CD4-positive, CD25-positive, alpha-beta regulatory T cell (primary cell): ENCODE measurements around the gene KCNN3. TPM values are rescaled to one million over a fixed set of nuclear protein-coding genes. Genes with fewer than 3 reads are reported as not detected.

Experiments used
- ATAC-seq, 2 donors: fragments of 150-1000 bp; cut with Tn5 transposase; one replicate each; pipeline ENCODE4 v1.10.0; 2021; ENCODE audit warnings: low read depth in 2 of 2, moderate number of reproducible peaks in 2 of 2, moderate library complexity in 1 of 2
- DNase-seq, 3 donors: peaks; one replicate each; pipeline versions ENCODE4 v3.0.0 to v3.0.0-alpha.2; 2012 to 2022; ENCODE audit warnings: mixed read lengths in 1 of 3
- H3K27ac ChIP-seq: one replicate; pipeline ENCODE4 v1.7.0; 2013; ENCODE audit warnings: mild to moderate bottlenecking, low read length; ENCODE audit not compliant: insufficient read depth, poor library complexity, severe bottlenecking
- H3K27me3 ChIP-seq: one replicate; pipeline ENCODE4 v1.7.0; 2013; ENCODE audit warnings: low read length; ENCODE audit not compliant: control insufficient read depth, insufficient read depth
- H3K36me3 ChIP-seq: one replicate; pipeline ENCODE4 v1.7.0; 2013; ENCODE audit warnings: mild to moderate bottlenecking, low read length, moderate library complexity; ENCODE audit not compliant: control insufficient read depth, insufficient read depth
- H3K4me1 ChIP-seq: 2 replicates; pipeline ENCODE4 v1.7.0; 2013; ENCODE audit warnings: mild to moderate bottlenecking, low read length; ENCODE audit not compliant: insufficient read depth, control insufficient read depth, poor library complexity, severe bottlenecking
- H3K4me3 ChIP-seq: one replicate; pipeline ENCODE4 v1.7.0; 2013; ENCODE audit warnings: low read depth, mild to moderate bottlenecking, low read length, moderate library complexity
- H3K9me3 ChIP-seq, 2 experiments: 1 replicate in 1 of 2; 2 replicates in 1 of 2; pipeline ENCODE4 v1.7.0; 2013; ENCODE audit warnings: low read length in 2 of 2, mild to moderate bottlenecking in 1 of 2, moderate library complexity in 1 of 2; ENCODE audit not compliant: control insufficient read depth in 2 of 2
- H3K27ac Mint-ChIP-seq, 3 donors: one replicate each; pipeline ENCODE4 v1.8.0; 2020 to 2022; ENCODE audit warnings: mild to moderate bottlenecking in 3 of 3, mixed read lengths in 3 of 3, moderate library complexity in 2 of 3
- H3K27me3 Mint-ChIP-seq: one replicate; pipeline ENCODE4 v1.8.0; 2022; ENCODE audit warnings: mild to moderate bottlenecking, mixed read lengths
- H3K36me3 Mint-ChIP-seq: one replicate; pipeline ENCODE4 v1.8.0; 2020; ENCODE audit warnings: mixed read lengths
- H3K4me1 Mint-ChIP-seq, 4 donors: one replicate each; pipeline ENCODE4 v1.8.0; 2020 to 2022; ENCODE audit warnings: mixed read lengths in 4 of 4, mild to moderate bottlenecking in 1 of 4
- H3K4me3 Mint-ChIP-seq, 4 donors: one replicate each; pipeline ENCODE4 v1.8.0; 2020 to 2022; ENCODE audit warnings: mild to moderate bottlenecking in 4 of 4, mixed read lengths in 4 of 4, moderate library complexity in 3 of 4
- H3K9me3 Mint-ChIP-seq, 7 donors: one replicate each; pipeline ENCODE4 v1.8.0; 2020 to 2022; ENCODE audit warnings: mixed read lengths in 7 of 7, mild to moderate bottlenecking in 3 of 7, moderate library complexity in 2 of 7
- polyA plus RNA-seq, 4 donors: library from polyadenylated mRNA; unstranded; fragments of 300-500 nt; fragmentation: Illumina TruSeq; gene quantifications; one replicate each; pipeline ENCODE4 v1.2.3, GENCODE V29; 2021
- total RNA-seq: library from RNA; stranded (reverse); gene quantifications from one replicate; pipeline ENCODE4 v1.2.3, GENCODE V29; 2022

Gene KCNN3
- total and polyA plus RNA-seq, 5 donors from 2014 or later = 0.30 TPM; not detected in 4

DNA sequence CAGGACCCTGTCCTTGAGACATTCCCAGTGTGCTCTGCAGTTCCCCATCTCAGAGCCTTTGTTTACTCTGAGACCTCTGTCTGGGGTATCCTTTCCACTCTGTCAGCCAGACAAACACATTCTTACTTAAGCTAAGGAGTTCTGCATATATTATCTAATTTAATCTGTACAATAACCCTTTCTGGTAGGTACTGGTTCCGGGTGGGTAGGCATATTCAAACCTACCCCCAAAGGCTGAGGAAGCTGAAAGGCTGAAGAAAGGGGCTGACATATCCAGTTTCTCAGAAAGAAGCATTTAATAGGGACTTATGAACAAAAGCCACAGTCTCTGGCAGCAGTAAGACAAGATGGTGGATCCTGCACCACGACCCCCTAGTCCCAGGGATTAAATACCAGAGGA, 53.1 kb downstream of the KCNN3 start:
- Mint-ChIP-seq H3K27ac (no peak overlapping the region), H3K4me3 (no peak overlapping the region), H3K36me3 (no peaks in the 10 kb centered on the region), H3K9me3 (no peaks in the 10 kb centered on the region), H3K27me3 (no peaks in the 10 kb centered on the region), H3K4me1 (no peaks in the 10 kb centered on the region)
- H3K4me3 ChIP-seq = no peak overlapping the region
- no peak overlapping the region for H3K27ac ChIP-seq
- H3K36me3 ChIP-seq = no peaks in the 10 kb centered on the region
- H3K9me3 ChIP-seq = no peaks in the 10 kb centered on the region
- H3K27me3 ChIP-seq = no peaks in the 10 kb centered on the region
- DNase-seq (no peak), ATAC-seq (no peak)
- H3K4me1 ChIP-seq = no peaks in the 10 kb centered on the region

DNA sequence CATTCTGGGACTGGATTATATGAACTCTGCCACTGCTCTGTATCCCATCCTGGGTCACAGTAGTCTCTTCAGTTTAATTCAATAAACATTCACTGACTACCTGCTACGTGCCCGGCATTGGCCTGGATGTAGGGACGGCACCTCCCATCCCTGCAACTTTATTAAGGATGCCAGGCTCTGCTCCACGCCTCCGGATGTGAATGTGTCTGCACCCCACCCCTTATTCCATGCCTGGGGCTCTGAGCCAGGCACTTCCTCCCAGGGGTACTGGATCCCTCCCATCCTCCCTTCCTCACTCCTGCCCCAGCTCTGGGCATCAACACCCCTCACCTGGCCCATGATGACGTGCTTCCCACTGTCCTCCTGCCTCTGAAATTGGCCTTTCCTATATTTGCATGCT, 53.7 kb downstream of the KCNN3 start:
- Mint-ChIP-seq H3K36me3 (no peaks in the 10 kb centered on the region), H3K4me1 (no peaks in the 10 kb centered on the region), H3K9me3 (no peaks in the 10 kb centered on the region), H3K4me3 (no peak overlapping the region), H3K27me3 (no peaks in the 10 kb centered on the region), H3K27ac (no peak overlapping the region)
- Histone ChIP-seq H3K36me3 (no peaks in the 10 kb centered on the region), H3K4me3 (no peak overlapping the region), H3K9me3 (no peaks in the 10 kb centered on the region), H3K27me3 (no peaks in the 10 kb centered on the region), H3K27ac (no peak overlapping the region), H3K4me1 (no peaks in the 10 kb centered on the region)
- no peak for ATAC-seq
- no peak for DNase-seq

DNA sequence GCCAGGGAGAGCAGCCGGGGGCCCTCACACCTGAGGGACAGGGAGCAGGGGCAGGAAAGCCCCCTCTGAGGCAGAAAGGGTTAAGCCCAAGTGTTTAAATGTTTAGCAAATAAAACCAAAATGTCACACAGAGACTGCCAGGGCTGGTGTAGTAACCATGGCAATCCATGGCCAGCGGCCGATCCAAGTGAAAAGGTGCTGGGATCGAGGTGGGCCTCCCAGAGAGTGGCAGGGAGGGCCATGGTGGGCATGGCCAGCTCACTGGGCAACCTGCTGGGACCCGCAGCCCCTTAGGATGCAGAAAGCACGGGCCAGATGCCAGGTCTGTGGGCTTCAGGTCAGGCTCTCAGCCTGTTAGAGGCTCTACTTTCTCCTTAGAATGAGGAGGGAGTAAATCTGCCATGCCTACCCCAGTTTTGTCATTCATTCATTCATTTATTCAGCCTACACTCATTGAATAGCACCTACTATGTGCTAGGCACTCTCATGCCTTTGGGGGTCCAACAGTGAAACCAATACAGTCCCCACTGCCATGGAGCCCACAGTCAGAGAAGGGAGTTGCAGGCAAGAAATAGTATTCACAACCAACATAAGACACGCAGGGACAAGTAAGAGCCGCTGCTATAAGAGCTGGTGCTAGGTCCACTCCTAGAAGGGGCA, 56.1 kb downstream of the KCNN3 start:
- Mint-ChIP-seq H3K27ac (peak overlapping the region in 1 of 3 donors; percentile 73), H3K4me3 (no peak overlapping the region)
- H3K4me1 ChIP-seq = no peaks in the 10 kb centered on the region

DNA sequence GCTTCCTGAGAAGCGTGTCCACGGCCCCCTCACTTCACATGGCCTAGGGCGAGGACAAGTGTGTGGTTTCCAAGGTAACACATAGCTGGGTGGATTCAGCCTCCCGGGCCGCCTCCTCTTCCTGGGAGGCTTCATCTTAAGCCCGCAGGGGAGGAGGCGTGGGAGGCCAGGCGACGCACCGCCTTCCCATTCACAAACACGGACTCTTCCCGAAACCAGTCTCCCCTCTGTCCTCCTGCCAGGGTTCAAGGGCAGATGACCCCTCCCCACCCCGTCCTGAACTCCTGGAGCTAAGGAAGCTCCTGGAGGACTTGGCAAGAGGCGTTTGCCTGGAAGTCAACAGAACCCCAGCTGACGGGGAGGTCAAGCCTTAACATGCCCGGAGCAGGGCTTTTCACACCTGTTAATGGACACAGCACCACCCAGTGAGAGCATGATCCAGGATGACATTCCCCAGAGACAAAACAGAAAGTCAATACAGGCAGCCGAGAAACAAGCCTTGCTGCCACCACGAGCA, 56.7 kb downstream of the KCNN3 start:
- DNase-seq = no peak
- no peaks in the 10 kb centered on the region for H3K27me3 Mint-ChIP-seq
- no peak for ATAC-seq
- no peak overlapping the region for H3K27ac Mint-ChIP-seq
- H3K36me3 ChIP-seq = no peaks in the 10 kb centered on the region
- no peak overlapping the region for H3K4me3 Mint-ChIP-seq
- H3K4me1 ChIP-seq = no peaks in the 10 kb centered on the region
- H3K36me3 Mint-ChIP-seq = no peaks in the 10 kb centered on the region
- no peaks in the 10 kb centered on the region for H3K27me3 ChIP-seq
- H3K9me3 Mint-ChIP-seq = no peaks in the 10 kb centered on the region
- H3K9me3 ChIP-seq = no peaks in the 10 kb centered on the region
- no peak overlapping the region for H3K4me3 ChIP-seq
- peaks cover 0 to 3% (median under 1%) of the 10 kb centered on the region in 4 donors for H3K4me1 Mint-ChIP-seq
- no peak overlapping the region for H3K27ac ChIP-seq

More for the DNA sequence above, 56.1 kb downstream of the KCNN3 start:
- DNase-seq (no peak), ATAC-seq (no peak)
- no peaks in the 10 kb centered on the region for H3K36me3 ChIP-seq
- H3K27me3 Mint-ChIP-seq = no peaks in the 10 kb centered on the region
- H3K9me3 Mint-ChIP-seq = no peaks in the 10 kb centered on the region
- H3K36me3 Mint-ChIP-seq = no peaks in the 10 kb centered on the region
- no peaks in the 10 kb centered on the region for H3K27me3 ChIP-seq
- H3K4me3 ChIP-seq = no peak overlapping the region
- H3K4me1 Mint-ChIP-seq = peaks cover 0 to 3% (median under 1%) of the 10 kb centered on the region in 4 donors
- no peak overlapping the region for H3K27ac ChIP-seq
- H3K9me3 ChIP-seq = no peaks in the 10 kb centered on the region

DNA sequence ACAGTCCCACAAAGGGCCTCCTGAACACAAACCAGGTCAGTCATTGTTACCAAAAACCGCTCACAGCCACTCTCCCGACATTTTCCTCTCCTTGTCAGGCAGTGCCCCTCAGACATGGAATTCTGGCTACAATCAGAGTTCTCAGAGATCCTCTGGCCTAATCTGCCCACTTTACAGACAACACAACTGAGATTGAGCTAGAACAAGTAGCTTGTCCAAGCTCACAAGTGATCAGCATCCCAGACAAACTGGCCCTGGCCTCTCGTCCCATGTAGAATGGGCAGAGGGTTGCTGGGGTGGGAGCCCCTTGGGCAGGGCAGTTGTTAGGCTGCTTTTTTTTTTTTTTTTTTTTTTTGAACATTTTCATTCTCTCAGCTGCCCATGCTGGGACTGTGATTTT, 57.2 kb downstream of the KCNN3 start:
- DNase-seq = no peak
- Mint-ChIP-seq H3K27me3 (peaks cover 5% of the 10 kb centered on the region), H3K4me1 (peaks cover 0 to 3% (median under 1%) of the 10 kb centered on the region in 4 donors), H3K9me3 (no peaks in the 10 kb centered on the region), H3K27ac (no peak overlapping the region), H3K36me3 (no peaks in the 10 kb centered on the region), H3K4me3 (no peak overlapping the region)
- no peak overlapping the region for H3K27ac ChIP-seq
- no peak for ATAC-seq
- H3K4me1 ChIP-seq = no peaks in the 10 kb centered on the region
- H3K27me3 ChIP-seq = no peaks in the 10 kb centered on the region
- H3K9me3 ChIP-seq = no peaks in the 10 kb centered on the region
- H3K4me3 ChIP-seq = no peak overlapping the region
- H3K36me3 ChIP-seq = no peaks in the 10 kb centered on the region

DNA sequence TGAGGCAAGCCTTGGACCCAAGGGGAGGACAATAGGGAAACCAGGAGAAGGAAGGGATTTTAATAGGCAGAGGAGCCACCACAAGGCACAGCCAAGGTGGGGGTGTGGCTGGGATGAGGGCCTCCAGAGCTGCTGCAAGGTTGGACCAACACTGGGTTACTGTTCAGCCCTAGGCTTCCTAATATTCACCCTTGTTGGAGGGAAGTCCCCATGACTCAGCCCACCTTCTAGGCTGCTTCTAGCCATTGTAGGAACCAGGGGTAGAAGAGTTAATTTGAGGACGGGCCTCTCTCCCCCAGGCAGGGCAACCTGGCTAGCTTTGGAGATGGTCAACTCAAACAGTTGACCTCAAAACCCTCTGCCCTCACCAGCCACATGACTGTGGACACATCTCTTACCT, 59.5 kb downstream of the KCNN3 start:
- Mint-ChIP-seq H3K36me3 (no peaks in the 10 kb centered on the region), H3K4me1 (peaks cover 0 to 5% (median under 1%) of the 10 kb centered on the region in 4 donors), H3K4me3 (no peak overlapping the region), H3K27ac (peak overlapping the region in 1 of 3 donors; percentile 44), H3K27me3 (peaks cover 13% of the 10 kb centered on the region), H3K9me3 (no peaks in the 10 kb centered on the region)
- no peaks in the 10 kb centered on the region for H3K36me3 ChIP-seq
- no peaks in the 10 kb centered on the region for H3K9me3 ChIP-seq
- DNase-seq (no peak), ATAC-seq (no peak)
- no peak overlapping the region for H3K27ac ChIP-seq
- H3K4me1 ChIP-seq = no peaks in the 10 kb centered on the region
- H3K4me3 ChIP-seq = no peak overlapping the region
- H3K27me3 ChIP-seq = peaks cover 4% of the 10 kb centered on the region

DNA sequence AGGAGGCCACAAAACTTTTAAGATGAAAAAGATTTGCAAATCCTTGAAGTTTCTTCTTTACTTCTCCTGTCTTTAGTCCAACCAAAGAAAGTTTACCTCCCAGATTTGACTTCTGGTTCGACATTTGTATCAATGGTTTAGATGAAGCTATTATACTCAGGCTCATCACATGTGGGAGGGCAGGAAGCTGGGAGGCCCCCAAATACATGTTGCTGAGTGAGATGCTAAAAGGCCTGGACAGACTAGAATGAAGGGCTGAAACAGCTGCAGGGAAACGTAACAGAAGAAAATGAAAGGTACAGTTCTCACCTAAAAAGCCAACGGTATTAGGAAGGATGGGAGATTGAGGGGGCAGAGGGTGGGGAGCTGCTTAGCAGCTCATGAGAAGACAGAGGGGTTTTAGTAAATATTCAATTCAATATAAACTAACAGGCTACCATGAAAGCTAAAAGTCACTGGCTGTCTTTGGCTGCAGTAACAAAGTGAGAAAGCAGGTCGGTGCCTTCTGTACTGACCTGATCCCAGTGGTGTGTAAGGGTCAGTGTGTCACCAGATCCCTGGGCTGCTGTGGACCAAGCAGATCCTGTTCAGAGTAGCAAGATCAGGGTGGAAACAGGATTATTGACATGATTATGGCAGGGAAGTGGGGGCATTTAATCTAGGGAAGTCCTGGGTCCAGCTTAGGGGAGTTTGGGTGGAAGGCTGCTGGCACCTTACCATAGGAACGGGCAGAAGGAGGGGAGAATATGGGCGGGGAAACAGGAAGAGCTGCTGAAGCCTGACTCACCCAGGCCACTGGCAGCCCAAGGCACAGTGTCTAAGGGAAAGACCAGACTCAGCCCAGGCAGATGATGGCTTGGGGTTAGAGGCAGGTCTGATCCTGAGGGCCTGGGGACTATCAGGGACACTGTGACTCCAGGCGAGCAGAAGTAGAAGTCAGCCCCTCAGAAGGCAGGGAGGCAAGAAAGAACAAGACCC, 60.4 kb downstream of the KCNN3 start:
- DNase-seq (peak in 1 of 3 donors; percentile 7), ATAC-seq (no peak)
- no peaks in the 10 kb centered on the region for H3K9me3 ChIP-seq
- Mint-ChIP-seq H3K4me3 (no peak overlapping the region), H3K9me3 (no peaks in the 10 kb centered on the region), H3K36me3 (no peaks in the 10 kb centered on the region), H3K4me1 (peaks cover 0 to 5% (median under 1%) of the 10 kb centered on the region in 4 donors), H3K27me3 (peaks cover 13% of the 10 kb centered on the region), H3K27ac (peak overlapping the region in 1 of 3 donors; percentile 22)
- peaks cover 4% of the 10 kb centered on the region for H3K27me3 ChIP-seq
- no peak overlapping the region for H3K4me3 ChIP-seq
- no peaks in the 10 kb centered on the region for H3K4me1 ChIP-seq
- no peak overlapping the region for H3K27ac ChIP-seq
- H3K36me3 ChIP-seq = no peaks in the 10 kb centered on the region
